HG03558 (cell line): ENCODE measurements around the gene NPHP1.
A peak's percentile ranks its signal among the peaks of the same experiment; 100 is the strongest.
"Not testable (repeated sequence)": the region's sequence is repeated elsewhere in the genome, so short reads cannot be mapped to it uniquely, and the experiment has no call there.

Experiments
- ATAC-seq: cut with Tn5 transposase; IDR thresholded peaks from one replicate; pipeline ENCODE4 v1.9.1; 2021; ENCODE audit warnings: moderate number of reproducible peaks; ENCODE audit not compliant: unreplicated experiment; ENCODE audit errors: extremely low read depth

The NPHP1 gene

GRCh38 chr2:110205660-110206455 is 1.0 kb upstream of the NPHP1 start:
- ATAC-seq: no peak

- no peak for ATAC-seq
These were observed 6.8 kb downstream of the NPHP1 start for GRCh38 chr2:110198016-110198415.

GRCh38 chr2:110197452-110197851 is 7.4 kb downstream of the NPHP1 start:
- ATAC-seq: no peak

- ATAC-seq: not testable (repeated sequence)
These were observed 14.6 kb downstream of the NPHP1 start for GRCh38 chr2:110190169-110190568.

GRCh38 chr2:110182449-110182848 is 22.4 kb downstream of the NPHP1 start:
- no peak for ATAC-seq

- no peak for ATAC-seq
These were observed 24.8 kb downstream of the NPHP1 start for GRCh38 chr2:110180036-110180435.

- no peak for ATAC-seq
These were observed 31.3 kb downstream of the NPHP1 start for GRCh38 chr2:110173523-110173922.

GRCh38 chr2:110172506-110172905 is 32.3 kb downstream of the NPHP1 start:
- no peak for ATAC-seq

- ATAC-seq: no peak
These were observed 34.7 kb downstream of the NPHP1 start for GRCh38 chr2:110170102-110170501.

GRCh38 chr2:110167326-110168000 is 37.4 kb downstream of the NPHP1 start:
- no peak for ATAC-seq

- no peak for ATAC-seq
These were observed 38.5 kb downstream of the NPHP1 start for GRCh38 chr2:110166266-110166665.

- no peak for ATAC-seq
These were observed 47.5 kb downstream of the NPHP1 start for GRCh38 chr2:110157153-110157793.

- not testable (repeated sequence) for ATAC-seq
These were observed 50.0 kb downstream of the NPHP1 start for GRCh38 chr2:110154828-110155227.

GRCh38 chr2:110154188-110154587 is 50.6 kb downstream of the NPHP1 start:
- not testable (repeated sequence) for ATAC-seq

GRCh38 chr2:110153416-110153815 is 51.4 kb downstream of the NPHP1 start:
- no peak for ATAC-seq

GRCh38 chr2:110152943-110153342 is 51.9 kb downstream of the NPHP1 start:
- ATAC-seq: no peak

GRCh38 chr2:110149330-110150220 is 55.2 kb downstream of the NPHP1 start:
- no peak for ATAC-seq

GRCh38 chr2:110146945-110147332 is 57.9 kb downstream of the NPHP1 start:
- ATAC-seq: no peak

GRCh38 chr2:110146183-110146944 is 58.4 kb downstream of the NPHP1 start:
- ATAC-seq: no peak

GRCh38 chr2:110143982-110144381 is 60.8 kb downstream of the NPHP1 start:
- peak; percentile 56 for ATAC-seq
